IPS-18a (cell line): ENCODE results near the gene TSC22D4.
"Not testable (repeated sequence)": the region's sequence is repeated elsewhere in the genome, so short reads cannot be mapped to it uniquely, and the experiment has no call there.

Experiments used
- H3K27ac ChIP-seq: one replicate; pipeline ENCODE4 v1.5.1; 2013; ENCODE audit warnings: low read length
- H3K27me3 ChIP-seq: one replicate; pipeline ENCODE4 v1.6.1; 2013; ENCODE audit warnings: mild to moderate bottlenecking, low read length; ENCODE audit not compliant: control insufficient read depth, insufficient read depth
- H3K36me3 ChIP-seq: one replicate; pipeline ENCODE4 v1.6.1; 2013; ENCODE audit warnings: low read depth, low read length; ENCODE audit not compliant: control insufficient read depth
- H3K4me1 ChIP-seq: one replicate; pipeline ENCODE4 v1.6.1; 2013; ENCODE audit warnings: low read depth, low read length; ENCODE audit not compliant: control insufficient read depth
- H3K4me3 ChIP-seq: one replicate; pipeline ENCODE4 v1.5.1; 2013; ENCODE audit warnings: low read length
- H3K9ac ChIP-seq: one replicate; pipeline ENCODE4 v1.6.1; 2013; ENCODE audit warnings: mild to moderate bottlenecking, low read length, moderate library complexity
- H3K9me3 ChIP-seq: one replicate; pipeline ENCODE4 v1.6.1; 2013; ENCODE audit warnings: low read depth, low read length; ENCODE audit not compliant: control insufficient read depth

Gene TSC22D4

DNA sequence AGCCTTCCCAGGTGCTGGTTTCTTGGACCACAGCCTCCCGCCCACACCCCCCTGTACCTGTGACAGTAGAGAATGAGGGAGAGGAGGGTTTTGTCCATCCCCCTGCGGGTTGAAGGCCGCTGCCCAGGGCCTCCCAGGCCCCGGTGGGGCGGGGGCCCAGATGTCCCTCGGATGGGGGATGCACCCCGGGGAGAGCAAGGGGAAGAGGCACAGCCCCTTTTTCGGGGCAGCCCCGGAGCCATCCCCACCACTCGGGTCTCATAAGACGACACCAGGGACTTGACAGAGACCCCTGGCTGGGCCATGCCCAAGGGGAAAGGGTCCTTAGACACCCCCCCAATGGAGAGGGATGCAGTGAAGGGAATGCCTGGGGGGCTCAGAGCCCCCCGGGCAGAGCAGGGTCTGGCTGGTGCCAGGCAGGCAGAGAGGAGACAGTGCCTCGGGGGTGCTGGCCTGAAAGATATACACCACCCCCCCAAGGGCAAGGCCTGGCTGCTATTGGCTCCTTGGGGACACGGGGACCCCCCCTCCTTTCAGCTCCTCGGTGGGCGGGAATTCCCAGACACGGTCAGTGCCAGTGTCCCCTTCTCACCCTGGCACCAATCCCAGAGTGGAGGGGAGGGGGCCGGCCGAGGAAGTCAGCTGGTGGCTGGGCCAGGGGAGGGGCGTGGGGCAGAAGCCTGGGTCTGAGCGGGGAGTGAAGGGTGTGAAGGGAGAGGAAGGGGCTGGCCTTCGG lies 11.2 kb downstream of the TSC22D4 start:
- Histone ChIP-seq H3K27me3 (no peaks in the 10 kb centered on the region), H3K9ac (no peak overlapping the region), H3K4me3 (no peak overlapping the region), H3K27ac (no peak overlapping the region), H3K4me1 (peaks cover 1% of the 10 kb centered on the region), H3K36me3 (no peaks in the 10 kb centered on the region), H3K9me3 (no peaks in the 10 kb centered on the region)

DNA sequence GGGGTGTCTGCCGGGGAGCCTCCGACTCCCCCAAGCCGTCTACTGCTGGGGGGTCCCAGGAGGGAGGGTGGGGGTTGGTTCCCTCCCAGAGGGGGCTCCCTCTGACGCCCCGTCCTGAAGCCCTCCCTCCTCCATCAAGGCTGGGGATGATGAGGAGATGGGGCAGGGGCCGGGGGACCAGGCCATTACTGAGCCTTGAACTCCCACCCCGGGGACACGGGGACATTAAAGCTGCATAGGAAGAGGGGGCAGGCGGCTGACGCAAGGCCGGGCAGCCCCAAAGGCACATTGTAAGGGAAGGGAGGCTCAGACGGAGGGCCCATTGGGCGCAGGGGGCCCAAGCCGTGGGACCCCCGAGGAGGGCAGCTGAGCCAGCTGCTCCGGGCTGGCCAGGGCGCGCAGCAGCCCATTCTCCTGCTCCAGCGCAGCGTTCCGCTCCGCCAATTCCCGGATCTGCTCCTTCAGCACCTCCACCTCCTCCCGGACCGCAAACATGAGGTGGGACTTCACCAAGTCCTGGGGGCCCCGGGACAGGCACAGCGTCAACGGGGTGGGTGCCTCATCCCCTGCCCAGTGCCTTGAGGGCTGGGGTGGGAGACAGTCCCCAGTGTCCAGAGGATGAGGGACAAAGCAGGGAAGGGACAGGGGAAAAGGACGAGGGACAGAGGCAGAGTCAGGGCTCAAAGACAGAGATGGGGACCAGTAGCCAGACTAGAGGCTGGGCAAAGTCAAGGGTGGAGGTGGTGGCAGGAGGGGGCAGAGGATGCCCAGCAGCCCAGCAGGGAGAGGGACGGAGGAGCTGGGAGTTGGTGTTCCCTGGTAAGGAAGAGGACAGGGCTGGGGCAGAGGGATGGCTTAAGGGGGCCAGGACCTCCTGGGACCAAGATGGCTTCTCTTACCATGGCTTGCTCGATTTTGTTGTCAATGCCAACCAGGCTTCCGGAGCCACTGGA lies 12.1 kb downstream of the TSC22D4 start:
- no peaks in the 10 kb centered on the region for H3K9me3 ChIP-seq
- H3K4me1 ChIP-seq, result no peaks in the 10 kb centered on the region
- no peak overlapping the region for H3K4me3 ChIP-seq
- no peaks in the 10 kb centered on the region for H3K36me3 ChIP-seq
- no peak overlapping the region for H3K9ac ChIP-seq
- H3K27ac ChIP-seq, result no peak overlapping the region
- H3K27me3 ChIP-seq, result no peaks in the 10 kb centered on the region

DNA sequence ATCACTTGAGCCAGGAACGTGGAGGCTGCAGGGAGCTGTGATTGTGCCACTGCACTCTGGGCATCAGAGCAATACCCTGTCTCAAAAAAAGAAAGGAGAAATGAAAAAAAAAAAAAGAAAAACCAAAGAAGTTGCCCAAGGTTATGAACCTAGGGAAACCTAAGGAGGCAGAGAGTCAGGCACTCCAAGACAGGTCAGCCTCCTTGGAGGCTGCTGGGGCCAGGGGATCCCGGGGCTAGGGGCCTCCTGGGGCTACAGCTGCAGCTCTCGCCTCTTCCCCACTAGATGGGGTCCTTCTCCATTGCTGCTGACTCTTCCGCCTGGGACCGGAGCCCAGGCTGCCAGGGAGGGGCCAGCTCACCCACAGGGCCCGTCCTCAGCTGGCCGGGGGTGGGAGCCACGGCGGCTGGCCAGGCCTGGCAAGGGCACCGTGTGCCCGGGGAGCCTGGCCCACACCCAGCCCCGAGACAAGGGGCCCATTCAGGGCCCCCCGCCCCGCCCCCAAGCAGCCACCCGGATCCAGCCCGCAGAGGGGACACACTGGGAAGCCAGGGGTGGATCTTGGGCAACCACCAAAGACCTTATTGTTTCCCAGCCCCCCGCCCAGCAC lies 13.2 kb downstream of the TSC22D4 start:
- Histone ChIP-seq H3K4me3 (no peak overlapping the region), H3K36me3 (no peaks in the 10 kb centered on the region), H3K9ac (no peak overlapping the region), H3K4me1 (no peaks in the 10 kb centered on the region), H3K27ac (no peak overlapping the region), H3K9me3 (no peaks in the 10 kb centered on the region), H3K27me3 (no peaks in the 10 kb centered on the region)

DNA sequence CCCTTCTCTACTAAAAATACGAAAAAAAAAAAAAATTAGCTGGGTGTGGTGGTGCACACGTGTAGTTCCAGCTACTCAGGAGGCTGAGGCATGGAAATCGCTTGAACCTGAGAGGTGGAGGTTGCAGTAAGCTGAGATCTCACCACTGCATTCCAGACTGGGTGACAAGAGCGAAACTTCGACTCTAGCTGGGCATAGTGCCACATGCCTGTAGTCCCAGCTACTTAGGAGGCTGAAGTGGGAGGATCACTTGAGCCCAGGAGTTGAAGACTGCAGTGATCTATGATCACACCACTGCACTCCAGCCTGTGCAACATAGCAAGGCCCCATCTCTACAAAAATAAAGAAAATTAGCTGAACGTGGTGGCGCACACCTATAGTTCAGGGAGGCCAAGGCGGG lies 13.7 kb downstream of the TSC22D4 start:
- H3K9me3 ChIP-seq, result no peaks in the 10 kb centered on the region
- no peak overlapping the region for H3K4me3 ChIP-seq
- no peaks in the 10 kb centered on the region for H3K4me1 ChIP-seq
- H3K9ac ChIP-seq, result no peak overlapping the region
- H3K27ac ChIP-seq, result no peak overlapping the region
- H3K27me3 ChIP-seq, result no peaks in the 10 kb centered on the region
- no peaks in the 10 kb centered on the region for H3K36me3 ChIP-seq

DNA sequence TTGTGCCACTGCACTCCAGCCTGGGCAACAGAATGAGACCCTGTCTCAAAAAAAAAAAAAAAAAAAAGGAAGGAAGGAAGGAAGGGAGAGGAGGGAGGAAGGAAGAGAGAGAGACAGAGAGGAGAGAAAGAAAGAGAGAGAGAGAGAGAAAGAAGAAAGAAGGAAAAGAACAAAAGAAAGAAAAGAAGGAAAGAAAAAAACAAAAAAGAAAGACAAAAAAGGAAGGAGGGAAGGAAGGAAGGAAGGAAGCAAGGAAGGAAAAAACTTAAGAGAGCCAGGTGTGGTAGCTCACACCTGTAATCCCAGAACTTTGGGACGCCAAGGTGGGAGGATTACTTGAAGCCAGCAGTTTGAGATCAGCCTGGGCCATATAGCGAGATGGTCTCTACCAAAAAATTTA lies 14.2 kb downstream of the TSC22D4 start:
- H3K4me3 ChIP-seq, result no peak overlapping the region
- no peaks in the 10 kb centered on the region for H3K4me1 ChIP-seq
- no peaks in the 10 kb centered on the region for H3K9me3 ChIP-seq
- no peak overlapping the region for H3K27ac ChIP-seq
- no peaks in the 10 kb centered on the region for H3K27me3 ChIP-seq
- H3K9ac ChIP-seq, result no peak overlapping the region
- no peaks in the 10 kb centered on the region for H3K36me3 ChIP-seq

DNA sequence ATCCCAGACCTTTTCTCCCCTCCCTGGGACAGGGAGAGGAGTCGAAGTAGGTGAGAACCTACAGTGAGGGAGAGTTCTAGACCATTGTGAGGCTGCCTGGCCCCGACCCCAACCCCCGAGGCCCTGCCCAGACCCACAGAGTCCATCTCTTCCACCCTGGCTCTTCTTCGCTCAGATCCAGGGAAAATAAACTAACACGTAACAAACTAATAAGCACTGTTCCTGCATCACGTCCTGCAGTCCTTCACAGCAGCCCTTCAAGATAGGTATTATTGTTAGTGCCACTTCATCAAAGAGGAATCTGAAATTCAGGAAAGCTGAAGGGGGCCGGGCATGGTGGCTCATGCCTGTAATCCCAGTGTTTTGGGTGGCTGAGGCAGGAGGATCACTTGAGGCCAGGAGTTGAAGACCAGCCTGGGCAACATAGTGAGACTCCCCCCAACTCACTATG lies 14.8 kb downstream of the TSC22D4 start, which contains the start of gene SPACDR:
Gene SPACDR (minus strand): TSS at position 51 of the 451 bp plus-strand sequence. CDS start 235 bp downstream, outside the sequence.
- no peaks in the 10 kb centered on the region for H3K4me1 ChIP-seq
- no peak within 1 kb of the TSS for H3K27ac ChIP-seq
- H3K4me3 ChIP-seq, result no peak within 1 kb of the TSS
- H3K27me3 ChIP-seq, result no peaks in the 10 kb centered on the region
- H3K36me3 ChIP-seq, result no peaks in the 10 kb centered on the region
- H3K9me3 ChIP-seq, result no peaks in the 10 kb centered on the region
- H3K9ac ChIP-seq, result no peak within 1 kb of the TSS

DNA sequence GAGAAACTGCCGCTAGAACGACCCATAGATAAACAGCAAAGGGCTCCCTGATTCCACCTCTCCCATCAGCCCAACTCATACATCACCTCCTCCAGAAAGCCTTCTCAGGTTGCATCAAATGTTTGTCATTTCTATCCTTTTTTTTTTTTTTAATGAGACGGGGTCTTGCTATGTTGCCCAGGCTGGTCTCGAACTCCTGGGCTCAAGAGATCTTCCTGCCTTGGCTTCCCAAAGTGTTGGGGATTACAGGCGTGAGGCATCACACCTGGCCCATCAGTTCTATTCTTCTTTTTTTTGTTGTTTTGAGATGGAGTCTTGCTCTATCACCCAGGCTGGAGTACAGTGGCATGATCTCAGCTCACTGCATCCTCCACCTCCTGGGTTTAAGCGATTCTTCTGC lies 22.0 kb downstream of the TSC22D4 start:
- no peaks in the 10 kb centered on the region for H3K36me3 ChIP-seq
- no peak overlapping the region for H3K9ac ChIP-seq
- H3K4me3 ChIP-seq, result no peak overlapping the region
- no peaks in the 10 kb centered on the region for H3K9me3 ChIP-seq
- H3K4me1 ChIP-seq, result no peaks in the 10 kb centered on the region
- H3K27me3 ChIP-seq, result no peaks in the 10 kb centered on the region
- H3K27ac ChIP-seq, result no peak overlapping the region

DNA sequence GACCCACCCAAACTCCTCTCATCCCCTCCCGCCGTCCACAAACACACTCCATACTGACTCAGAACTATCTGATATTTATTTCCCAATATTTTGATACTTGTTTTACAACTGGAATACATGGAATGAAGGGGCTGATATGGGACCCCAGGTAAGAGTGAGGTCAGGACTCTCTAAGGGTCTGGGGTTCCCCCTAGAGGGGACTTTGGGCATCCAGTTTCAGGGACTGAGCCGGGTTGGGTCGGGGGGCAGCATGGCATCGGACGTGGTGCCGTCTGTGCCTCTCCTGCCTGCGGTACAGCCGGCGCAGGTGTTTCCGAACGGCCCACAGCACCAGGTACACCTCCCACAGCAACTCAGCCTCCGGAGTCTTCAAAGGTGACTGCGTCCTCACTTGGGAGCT lies 22.5 kb downstream of the TSC22D4 start:
- no peaks in the 10 kb centered on the region for H3K4me1 ChIP-seq
- no peak overlapping the region for H3K9ac ChIP-seq
- no peaks in the 10 kb centered on the region for H3K9me3 ChIP-seq
- H3K4me3 ChIP-seq, result no peak overlapping the region
- H3K36me3 ChIP-seq, result no peaks in the 10 kb centered on the region
- H3K27ac ChIP-seq, result no peak overlapping the region
- no peaks in the 10 kb centered on the region for H3K27me3 ChIP-seq

DNA sequence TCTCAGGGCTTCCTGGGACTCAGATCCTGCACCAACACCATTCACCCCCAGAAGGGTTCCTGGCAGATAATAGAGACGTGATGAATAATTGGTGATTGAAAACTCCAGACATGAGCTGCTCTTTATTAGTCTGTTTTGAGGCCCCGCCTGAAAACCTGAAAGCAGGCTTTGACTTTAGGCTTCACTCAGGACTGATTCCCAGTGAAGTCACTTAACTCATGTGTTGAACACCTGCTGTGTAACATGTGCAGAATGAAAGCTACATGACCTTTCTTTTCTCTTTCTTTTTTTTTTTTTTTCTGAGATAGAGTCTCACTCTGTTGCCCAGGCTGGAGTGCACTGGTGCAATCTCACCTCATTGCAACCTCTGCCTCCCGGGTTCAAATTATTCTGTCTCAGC lies 23.8 kb downstream of the TSC22D4 start:
- no peak overlapping the region for H3K9ac ChIP-seq
- no peaks in the 10 kb centered on the region for H3K36me3 ChIP-seq
- no peaks in the 10 kb centered on the region for H3K4me1 ChIP-seq
- H3K27me3 ChIP-seq, result no peaks in the 10 kb centered on the region
- no peaks in the 10 kb centered on the region for H3K9me3 ChIP-seq
- H3K4me3 ChIP-seq, result no peak overlapping the region
- H3K27ac ChIP-seq, result no peak overlapping the region

DNA sequence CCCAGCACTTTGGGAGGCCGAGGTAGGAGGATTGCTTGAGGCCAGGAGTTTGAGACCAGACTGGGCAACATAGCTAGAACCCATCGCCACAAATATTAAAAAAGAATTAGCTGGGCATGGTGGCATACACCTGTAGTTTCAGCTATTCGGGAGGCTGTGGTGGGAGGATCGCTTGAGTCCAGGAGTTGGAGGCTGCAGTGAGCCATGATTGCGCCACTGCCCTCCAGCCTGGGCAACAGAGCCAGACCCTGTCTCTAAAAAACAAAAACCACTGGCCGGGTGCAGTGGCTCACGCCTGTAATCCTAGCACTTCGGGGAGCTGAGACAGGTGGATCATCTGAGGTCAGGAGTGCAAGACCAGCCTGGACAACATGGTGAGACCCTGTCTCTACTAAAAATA lies 25.2 kb downstream of the TSC22D4 start:
- not testable (repeated sequence) for H3K9ac ChIP-seq, H3K4me1 ChIP-seq, H3K9me3 ChIP-seq, H3K36me3 ChIP-seq, H3K27ac ChIP-seq, H3K4me3 ChIP-seq, H3K27me3 ChIP-seq

DNA sequence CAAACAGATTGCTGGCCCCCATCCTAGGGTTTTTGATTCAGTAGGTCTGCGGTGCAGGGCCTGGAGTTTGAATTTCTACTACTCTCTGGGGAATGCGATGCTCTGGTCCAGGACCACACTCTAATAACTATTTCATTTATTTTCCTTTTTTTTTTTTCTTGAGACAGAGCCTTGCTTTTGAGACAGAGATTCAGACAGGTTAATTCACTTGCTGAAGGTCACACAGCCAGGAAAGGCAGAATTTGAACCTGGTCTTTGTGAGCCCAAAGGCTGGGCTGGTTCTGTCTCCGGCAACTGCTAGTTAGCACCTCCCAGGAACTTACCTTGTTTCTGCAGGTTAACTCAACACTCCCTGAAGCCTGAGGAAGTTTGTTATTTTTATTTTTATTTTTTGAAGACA lies 26.5 kb downstream of the TSC22D4 start:
- no peak overlapping the region for H3K9ac ChIP-seq
- no peak overlapping the region for H3K27ac ChIP-seq
- no peaks in the 10 kb centered on the region for H3K36me3 ChIP-seq
- H3K27me3 ChIP-seq, result no peaks in the 10 kb centered on the region
- no peak overlapping the region for H3K4me3 ChIP-seq
- no peaks in the 10 kb centered on the region for H3K9me3 ChIP-seq
- H3K4me1 ChIP-seq, result no peaks in the 10 kb centered on the region
